ENCODE results near the gene PLXNA1. TPM values are rescaled to one million over a fixed set of nuclear protein-coding genes. Genes with fewer than 3 reads are reported as not detected.

PLXNA1 gene
- total and polyA plus RNA-seq, 2 of the 8 experiments (the other 6 are each of a cell fraction or from before 2014, with no cell fraction given): 47.5 to 54.9 TPM

- TF ChIP-seq USF2 (IDR thresholded peaks at IDR 0.05; ENCODE audit: low read length): no peak
Observed at GRCh38 chr3:126992216-126992615, 9.3 kb downstream of the PLXNA1 start (continued).

All from H1 (cell line).